Activated naive CD8-positive, alpha-beta T cell treated with anti-CD3 and anti-CD28 coated beads, Interleukin-2, amount 10 ng/mL, durations not matched to agents 7 days and 5 days (primary cell): Measurements from ENCODE around the gene TAMALIN. TPM values are rescaled to one million over a fixed set of nuclear protein-coding genes. Genes with fewer than 3 reads are reported as not detected.

Experiments
- ATAC-seq: fragments of 150-1000 bp; cut with Tn5 transposase; one replicate; pipeline ENCODE4 v1.10.0; 2021; ENCODE audit warnings: low read depth, moderate library complexity
- POLR2A ChIA-PET: fragments of 350-600 bp; sonication (Branson Sonifier 250); formaldehyde crosslinking; loops from one replicate; lab custom pipeline; 2021; ENCODE audit warnings: antibody characterized with exemption; lab: Charles Lee
- DNase-seq: peaks from one replicate; pipeline ENCODE4 v3.0.0; 2021
- H3K27ac Mint-ChIP-seq: one replicate; pipeline ENCODE4 v1.8.0; 2022; ENCODE audit warnings: mild to moderate bottlenecking, mixed read lengths
- H3K27me3 Mint-ChIP-seq: one replicate; pipeline ENCODE4 v1.8.0; 2022; ENCODE audit warnings: mild to moderate bottlenecking, moderate library complexity, mixed read lengths
- H3K36me3 Mint-ChIP-seq: one replicate; pipeline ENCODE4 v1.8.0; 2021; ENCODE audit warnings: mild to moderate bottlenecking, mixed read lengths
- H3K4me1 Mint-ChIP-seq: one replicate; pipeline ENCODE4 v1.8.0; 2021; ENCODE audit warnings: mixed read lengths
- H3K4me3 Mint-ChIP-seq: one replicate; pipeline ENCODE4 v1.8.0; 2022; ENCODE audit warnings: mild to moderate bottlenecking, moderate library complexity, mixed read lengths
- H3K9me3 Mint-ChIP-seq: one replicate; pipeline ENCODE4 v1.8.0; 2021; ENCODE audit warnings: mixed read lengths
- total RNA-seq, 2 experiments: library from RNA; stranded (reverse); gene quantifications; one replicate each; pipeline ENCODE4 v1.2.3, GENCODE V29; 2021

Gene TAMALIN
- total RNA-seq, 2 experiments from 2014 or later = 17.1 to 19.9 TPM

DNA sequence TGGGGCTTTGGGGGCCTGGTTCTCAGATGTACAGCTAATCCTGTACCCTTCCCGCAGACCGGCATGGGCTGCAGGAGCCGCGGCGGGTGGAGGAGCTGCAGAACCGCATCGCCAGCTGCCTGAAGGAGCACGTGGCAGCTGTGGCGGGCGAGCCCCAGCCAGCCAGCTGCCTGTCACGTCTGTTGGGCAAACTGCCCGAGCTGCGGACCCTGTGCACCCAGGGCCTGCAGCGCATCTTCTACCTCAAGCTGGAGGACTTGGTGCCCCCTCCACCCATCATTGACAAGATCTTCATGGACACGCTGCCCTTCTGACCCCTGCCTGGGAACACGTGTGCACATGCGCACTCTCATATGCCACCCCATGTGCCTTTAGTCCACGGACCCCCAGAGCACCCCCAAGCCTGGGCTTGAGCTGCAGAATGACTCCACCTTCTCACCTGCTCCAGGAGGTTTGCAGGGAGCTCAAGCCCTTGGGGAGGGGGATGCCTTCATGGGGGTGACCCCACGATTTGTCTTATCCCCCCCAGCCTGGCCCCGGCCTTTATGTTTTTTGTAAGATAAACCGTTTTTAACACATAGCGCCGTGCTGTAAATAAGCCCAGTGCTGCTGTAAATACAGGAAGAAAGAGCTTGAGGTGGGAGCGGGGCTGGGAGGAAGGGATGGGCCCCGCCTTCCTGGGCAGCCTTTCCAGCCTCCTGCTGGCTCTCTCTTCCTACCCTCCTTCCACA is 52.0 kb downstream of the TAMALIN start:
- Mint-ChIP-seq H3K4me3 (no peak overlapping the region), H3K36me3 (no peaks in the 10 kb centered on the region), H3K27ac (no peak overlapping the region), H3K27me3 (peaks cover 2% of the 10 kb centered on the region), H3K9me3 (no peaks in the 10 kb centered on the region), H3K4me1 (no peaks in the 10 kb centered on the region)
- POLR2A ChIA-PET = no interaction called here
- no peak for ATAC-seq
- no peak for DNase-seq

DNA sequence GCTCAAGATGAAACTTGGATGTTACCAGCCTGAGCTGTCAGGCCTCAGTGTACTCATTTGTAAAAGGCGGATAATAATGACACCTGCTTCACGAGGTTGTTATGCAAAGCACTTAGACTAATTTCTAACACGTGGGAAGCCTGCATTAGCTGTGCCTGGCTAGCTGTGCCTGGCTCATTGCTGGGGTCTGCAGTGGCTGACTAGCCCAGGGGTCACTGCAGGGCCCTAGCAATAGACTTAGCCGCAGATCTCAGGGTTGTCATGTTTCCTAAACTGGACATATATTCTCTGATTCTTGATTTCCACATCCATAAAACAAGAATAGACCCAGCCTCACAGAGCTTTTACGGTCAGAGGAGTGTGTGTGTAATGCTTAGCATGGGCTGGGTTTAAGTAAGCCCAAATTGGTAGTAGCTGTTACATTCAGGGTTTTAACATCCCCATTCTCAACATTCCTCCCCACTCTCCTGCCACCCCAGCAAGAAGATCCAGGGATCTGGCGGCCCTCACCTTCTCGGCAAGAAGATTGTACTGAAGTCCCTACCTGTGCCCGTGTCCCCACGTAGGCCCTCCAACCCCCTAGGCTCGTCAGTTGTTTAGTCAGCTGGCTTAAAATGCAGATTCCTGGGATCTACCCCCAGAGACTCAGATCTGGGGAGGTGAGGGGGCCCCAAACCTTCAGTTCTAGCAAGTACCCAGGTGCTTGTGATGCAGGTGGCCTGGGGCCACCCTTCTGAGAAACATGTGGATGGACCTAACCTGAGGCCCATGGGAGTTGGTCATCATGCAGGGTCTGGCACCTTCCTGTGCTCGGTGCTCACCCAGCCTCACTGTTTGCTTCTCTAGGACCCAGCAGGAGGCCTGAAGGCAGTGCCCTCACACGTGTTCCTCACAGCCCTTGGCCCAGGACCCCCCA is 53.1 kb downstream of the TAMALIN start:
- H3K4me1 Mint-ChIP-seq = no peaks in the 10 kb centered on the region
- ATAC-seq = no peak
- POLR2A ChIA-PET = interaction anchor here (0.8 to 1.4 kb wide), 2 partner anchors 9 to 35 kb away, joined by 3 read pairs; partner anchors contain the start of gene NR4A1
- H3K27ac Mint-ChIP-seq = no peak overlapping the region
- H3K4me3 Mint-ChIP-seq = no peak overlapping the region
- peaks cover 4% of the 10 kb centered on the region for H3K27me3 Mint-ChIP-seq
- DNase-seq = no peak
- H3K36me3 Mint-ChIP-seq = no peaks in the 10 kb centered on the region
- no peaks in the 10 kb centered on the region for H3K9me3 Mint-ChIP-seq

DNA sequence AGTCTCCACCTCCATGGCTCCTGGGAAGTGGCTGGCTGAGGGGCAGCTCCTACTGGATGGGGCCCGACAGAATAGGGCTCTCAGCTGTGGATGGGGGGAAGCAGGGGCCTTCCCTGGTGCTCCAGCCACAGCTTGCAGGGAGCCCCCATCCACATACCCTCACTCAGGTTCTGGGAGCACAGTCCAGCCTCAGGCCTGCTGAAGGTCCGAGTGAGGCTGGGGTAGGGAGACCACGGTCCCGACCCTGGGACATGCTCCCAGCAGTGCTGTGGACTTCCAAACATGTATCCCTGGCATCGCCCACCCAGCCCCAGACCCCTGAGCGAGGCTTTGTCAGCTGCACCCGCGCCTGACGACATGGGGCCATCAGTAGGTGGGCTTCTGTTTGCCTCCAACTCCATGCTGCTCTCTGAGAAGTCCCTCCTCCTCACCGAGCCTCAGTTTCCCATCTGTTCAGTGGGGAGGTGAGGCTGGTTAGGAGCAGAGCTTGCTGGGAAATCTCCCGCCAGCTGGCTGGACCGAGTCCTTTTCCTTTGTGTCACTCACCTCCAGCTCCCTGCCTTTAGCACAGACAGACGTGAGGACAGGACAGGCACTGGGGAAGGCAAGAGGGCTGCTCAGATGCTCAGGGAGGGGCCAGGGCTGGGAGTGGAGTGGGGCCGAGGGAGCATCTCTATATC is 53.9 kb downstream of the TAMALIN start:
- H3K36me3 Mint-ChIP-seq = no peaks in the 10 kb centered on the region
- no peak for DNase-seq
- no peaks in the 10 kb centered on the region for H3K9me3 Mint-ChIP-seq
- POLR2A ChIA-PET = interaction anchor here (0.8 to 1.4 kb wide), 2 partner anchors 9 to 35 kb away, joined by 3 read pairs; partner anchors contain the start of gene NR4A1
- no peak overlapping the region for H3K27ac Mint-ChIP-seq
- no peaks in the 10 kb centered on the region for H3K4me1 Mint-ChIP-seq
- peaks cover 4% of the 10 kb centered on the region for H3K27me3 Mint-ChIP-seq
- ATAC-seq = no peak
- H3K4me3 Mint-ChIP-seq = no peak overlapping the region

DNA sequence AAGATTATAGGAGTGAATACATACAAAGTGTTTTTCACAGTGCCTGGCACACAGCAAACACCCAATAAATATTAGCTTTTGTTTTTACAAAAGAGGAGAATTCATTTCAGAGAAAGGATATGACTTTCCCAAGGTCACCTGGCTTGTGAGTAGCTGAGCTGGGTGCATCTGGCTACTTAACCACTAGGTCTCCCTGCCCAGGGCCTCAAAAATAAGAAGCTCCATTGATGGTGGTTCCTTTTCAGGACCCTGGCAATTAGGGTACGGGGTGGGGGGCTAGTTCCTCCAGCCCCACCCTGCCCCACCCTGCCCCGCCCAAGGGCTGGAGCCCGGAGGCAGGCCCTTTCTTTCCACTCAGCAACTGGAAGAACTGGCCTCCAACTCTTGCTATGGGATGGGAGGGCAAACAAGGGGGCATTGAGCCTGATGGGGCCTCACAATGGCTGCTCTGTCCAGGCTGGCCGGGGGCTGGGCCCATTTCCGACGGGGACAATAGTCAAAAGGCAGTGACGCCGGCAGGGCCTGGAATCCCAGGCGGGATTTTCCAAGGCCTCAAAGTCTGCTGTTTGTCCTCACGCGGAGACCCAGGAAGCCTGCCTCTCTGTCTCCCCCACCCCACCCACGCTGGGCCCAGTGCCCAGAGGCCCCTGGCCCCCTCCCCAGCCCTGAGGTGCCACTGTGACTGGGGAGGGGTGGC is 54.9 kb downstream of the TAMALIN start:
- Mint-ChIP-seq H3K36me3 (no peaks in the 10 kb centered on the region), H3K4me3 (no peak overlapping the region), H3K27ac (no peak overlapping the region), H3K4me1 (peaks cover 4% of the 10 kb centered on the region), H3K9me3 (no peaks in the 10 kb centered on the region), H3K27me3 (peaks cover 4% of the 10 kb centered on the region)
- POLR2A ChIA-PET = interaction anchor here (1.2 to 1.4 kb wide), 2 partner anchors 19 to 36 kb away, joined by 3 read pairs; no protein-coding TSS in a partner anchor
- ATAC-seq (no peak), DNase-seq (no peak)

DNA sequence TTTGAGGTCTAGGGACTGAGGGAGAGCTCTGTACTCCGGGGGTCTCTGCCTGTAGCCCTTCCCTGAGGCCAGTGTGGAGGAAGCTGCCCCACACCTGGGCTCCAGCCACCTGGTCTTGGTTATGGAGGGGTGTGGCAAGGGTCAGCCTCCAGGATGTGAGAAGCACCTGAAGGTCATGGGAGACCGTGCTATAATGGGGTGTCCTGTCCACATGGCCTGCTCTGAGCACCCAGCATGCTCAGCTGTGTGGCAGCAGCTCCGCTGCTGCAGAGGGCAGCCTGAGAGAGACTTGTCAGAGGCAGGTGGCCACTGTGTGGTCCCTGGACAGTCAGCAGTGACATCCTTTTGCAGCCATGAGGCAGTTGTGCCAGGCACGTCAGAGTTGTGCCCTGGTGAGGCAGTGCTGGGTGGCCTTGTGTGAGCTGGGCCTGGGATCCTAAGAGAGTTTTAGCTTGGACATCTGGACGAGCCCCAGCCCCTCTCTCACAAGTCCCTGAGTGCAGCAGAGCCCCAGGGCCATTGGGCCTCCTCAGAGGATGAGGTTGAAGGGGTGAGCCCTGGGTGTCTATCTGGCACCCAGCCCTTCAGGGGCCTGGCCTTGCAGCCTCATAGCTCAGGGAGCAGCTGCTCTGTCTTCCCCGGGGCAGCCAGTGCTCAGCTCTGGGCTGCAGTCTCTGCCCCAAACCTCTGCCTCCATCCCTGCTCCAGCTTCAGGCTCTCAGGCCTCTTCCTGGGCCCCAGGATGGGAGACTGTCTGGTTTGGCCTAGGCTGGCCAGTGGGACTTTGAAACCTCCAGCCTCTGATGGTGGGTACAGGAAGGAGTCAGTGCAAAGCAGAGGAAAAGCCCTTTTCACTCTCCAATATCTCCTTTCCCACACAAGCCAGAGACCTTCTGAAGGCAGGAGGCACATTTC is 55.7 kb downstream of the TAMALIN start:
- peaks cover 8% of the 10 kb centered on the region for H3K4me1 Mint-ChIP-seq
- H3K27ac Mint-ChIP-seq = no peak overlapping the region
- no peak for ATAC-seq
- POLR2A ChIA-PET = interaction anchor here (1.2 kb wide), 1 partner anchor 19 kb away, joined by 3 read pairs; no protein-coding TSS in a partner anchor
- H3K36me3 Mint-ChIP-seq = no peaks in the 10 kb centered on the region
- H3K27me3 Mint-ChIP-seq = peaks cover 7% of the 10 kb centered on the region
- H3K4me3 Mint-ChIP-seq = no peak overlapping the region
- H3K9me3 Mint-ChIP-seq = no peaks in the 10 kb centered on the region
- no peak for DNase-seq

DNA sequence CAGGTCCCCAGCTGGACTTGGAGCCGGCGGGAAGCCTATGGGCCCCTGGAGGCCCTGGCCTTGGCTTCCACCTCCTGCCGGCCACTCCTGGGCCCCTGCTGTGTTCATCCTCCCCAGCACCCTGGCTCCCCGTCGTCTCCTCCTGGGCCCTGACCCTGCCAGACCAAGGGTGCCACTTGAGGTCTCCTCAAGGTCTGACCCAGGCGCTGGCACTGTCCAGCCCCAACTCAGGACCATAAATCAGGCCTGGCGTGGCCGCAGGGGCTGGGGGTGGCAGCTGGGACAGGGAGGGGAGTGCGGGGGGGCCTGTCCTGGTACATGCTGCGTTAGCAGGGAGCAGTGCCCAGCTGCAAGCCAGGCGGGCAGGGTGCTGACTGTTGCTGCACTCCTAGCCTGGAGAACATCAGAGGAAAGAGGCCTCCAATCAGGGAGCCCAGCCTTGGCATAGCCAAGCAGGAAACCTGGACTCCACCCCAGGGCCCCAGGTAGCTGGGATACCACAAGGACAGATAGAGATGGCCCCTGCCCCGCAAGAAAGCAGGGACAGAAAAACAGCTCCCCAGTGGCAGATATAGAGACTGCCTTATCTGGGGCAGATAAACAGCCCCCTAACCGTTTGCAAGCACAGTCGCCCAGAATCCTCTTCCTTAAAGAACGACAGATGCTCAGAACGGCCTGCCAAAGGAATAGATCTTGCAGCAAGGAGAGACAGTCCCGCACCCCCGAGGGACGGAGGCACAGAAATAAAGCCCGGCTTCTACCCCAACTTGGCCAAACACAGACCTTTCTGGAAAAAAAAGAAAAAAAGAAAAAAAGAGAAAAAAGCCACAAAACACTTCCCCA is 56.6 kb downstream of the TAMALIN start:
- peaks cover 8% of the 10 kb centered on the region for H3K4me1 Mint-ChIP-seq
- DNase-seq (no peak), ATAC-seq (no peak)
- H3K9me3 Mint-ChIP-seq = no peaks in the 10 kb centered on the region
- H3K27ac Mint-ChIP-seq = no peak overlapping the region
- no peak overlapping the region for H3K4me3 Mint-ChIP-seq
- H3K36me3 Mint-ChIP-seq = no peaks in the 10 kb centered on the region
- peaks cover 7% of the 10 kb centered on the region for H3K27me3 Mint-ChIP-seq
- POLR2A ChIA-PET = interaction anchor here (1.2 kb wide), 1 partner anchor 18 kb away, joined by 3 read pairs; no protein-coding TSS in a partner anchor

DNA sequence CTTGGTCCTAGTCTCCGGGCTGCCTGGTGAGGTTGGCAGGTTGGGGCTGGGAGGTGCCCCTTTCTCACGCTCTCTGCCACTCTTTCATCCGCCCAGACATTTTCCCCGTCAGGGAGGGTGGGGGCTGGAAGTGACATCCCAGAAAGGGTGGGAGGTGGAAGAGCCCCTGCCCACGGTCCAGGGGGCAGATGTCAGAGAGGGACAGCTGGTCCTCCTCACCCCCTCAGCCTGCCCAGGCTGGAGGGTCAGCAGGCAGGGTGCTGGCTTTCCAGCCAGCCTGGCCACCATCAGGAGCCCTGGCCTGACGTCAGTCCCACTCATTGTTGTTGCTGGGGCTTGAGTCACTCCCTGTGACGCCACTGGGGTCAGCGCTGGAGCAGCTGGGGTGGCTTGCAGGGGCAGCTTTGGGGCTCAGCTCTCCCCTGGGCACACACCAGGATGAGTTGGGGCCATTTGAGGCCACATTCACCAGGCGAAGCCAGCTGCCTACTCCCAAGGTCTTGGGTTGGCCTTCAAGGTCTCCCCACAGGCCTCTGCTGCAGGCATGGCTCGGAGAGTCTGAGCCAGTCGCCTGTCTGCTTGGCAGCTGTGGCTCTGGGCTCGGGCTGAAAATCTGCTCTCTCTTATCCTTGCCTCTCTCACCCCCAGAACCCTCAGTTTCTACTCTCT is 57.4 kb downstream of the TAMALIN start:
- Mint-ChIP-seq H3K4me3 (no peak overlapping the region), H3K27me3 (peaks cover 7% of the 10 kb centered on the region), H3K4me1 (peaks cover 10% of the 10 kb centered on the region), H3K27ac (no peak overlapping the region), H3K9me3 (no peaks in the 10 kb centered on the region), H3K36me3 (no peaks in the 10 kb centered on the region)
- DNase-seq = no peak
- POLR2A ChIA-PET = no interaction called here
- no peak for ATAC-seq

Other genes with a start within 250 kb of the TAMALIN start
- 1 to 10 TPM in 1 of 2 experiments, under 1 TPM in 1; 0.74 to 1.1 TPM for gene FIGNL2, start 158.2 kb upstream of the TAMALIN start, total RNA-seq
- gene ANKRD33, start 118.8 kb upstream of the TAMALIN start, total RNA-seq = not detected
- gene ACVRL1, start 99.4 kb upstream of the TAMALIN start, total RNA-seq = not detected
- 10 to 100 TPM in 1 of 2 experiments, 1 to 10 TPM in 1; 9.3 to 10.2 TPM for gene ACVR1B, start 55.2 kb upstream of the TAMALIN start, total RNA-seq
- 1 to 10 TPM; 8.6 to 8.8 TPM for gene NR4A1, start 44.5 kb downstream of the TAMALIN start, total RNA-seq
- gene ATG101, start 63.0 kb downstream of the TAMALIN start, total RNA-seq = 10 to 100 TPM; 25.2 to 28.8 TPM
- not detected for gene SMIM41, start 72.8 kb downstream of the TAMALIN start, total RNA-seq
- gene KRT80, start 185.1 kb downstream of the TAMALIN start, total RNA-seq = not detected
- 1 to 10 TPM; 8.5 to 8.9 TPM for gene KRT7, start 226.3 kb downstream of the TAMALIN start, total RNA-seq